ENCODE data around the gene SLC36A4.
"Not testable (repeated sequence)": the region's sequence is repeated elsewhere in the genome, so short reads cannot be mapped to it uniquely, and the experiment has no call there.

SLC36A4 gene

GRCh38 chr11:93193731-93194130 lies 4.1 kb downstream of the SLC36A4 start:
- DNase-seq (ENCODE audit: low spot score), result no peak

- no peak for DNase-seq (ENCODE audit: low spot score)
Observed at GRCh38 chr11:93192163-93192562, 5.6 kb downstream of the SLC36A4 start.

GRCh38 chr11:93189462-93189861 lies 8.3 kb downstream of the SLC36A4 start:
- DNase-seq (ENCODE audit: low spot score), result no peak

- DNase-seq (ENCODE audit: low spot score), result no peak
Observed at GRCh38 chr11:93188726-93189125, 9.1 kb downstream of the SLC36A4 start.

GRCh38 chr11:93187290-93187689 lies 10.5 kb downstream of the SLC36A4 start:
- no peak for DNase-seq (ENCODE audit: low spot score)

- DNase-seq (ENCODE audit: low spot score), result not testable (repeated sequence)
Observed at GRCh38 chr11:93177891-93178290, 19.9 kb downstream of the SLC36A4 start.

GRCh38 chr11:93169950-93170561 lies 27.7 kb downstream of the SLC36A4 start:
- DNase-seq (ENCODE audit: low spot score), result peak; percentile 26

- no peak for DNase-seq (ENCODE audit: low spot score)
Observed at GRCh38 chr11:93169143-93169542, 28.6 kb downstream of the SLC36A4 start.

GRCh38 chr11:93166862-93167261 lies 30.9 kb downstream of the SLC36A4 start:
- DNase-seq (ENCODE audit: low spot score), result no peak

GRCh38 chr11:93166194-93166593 lies 31.6 kb downstream of the SLC36A4 start:
- DNase-seq (ENCODE audit: low spot score), result no peak

- no peak for DNase-seq (ENCODE audit: low spot score)
Observed at GRCh38 chr11:93160808-93161207, 37.0 kb downstream of the SLC36A4 start.

- no peak for DNase-seq (ENCODE audit: low spot score)
Observed at GRCh38 chr11:93160156-93160555, 37.6 kb downstream of the SLC36A4 start.

- no peak for DNase-seq (ENCODE audit: low spot score)
Observed at GRCh38 chr11:93159721-93160120, 38.1 kb downstream of the SLC36A4 start.

- DNase-seq (ENCODE audit: low spot score), result no peak
Observed at GRCh38 chr11:93155738-93156137, 42.1 kb downstream of the SLC36A4 start.

- no peak for DNase-seq (ENCODE audit: low spot score)
Observed at GRCh38 chr11:93145390-93145915, 52.3 kb downstream of the SLC36A4 start.

- DNase-seq (ENCODE audit: low spot score), result no peak
Observed at GRCh38 chr11:93143800-93144199, 54.0 kb downstream of the SLC36A4 start.

GRCh38 chr11:93143186-93143585 lies 54.6 kb downstream of the SLC36A4 start:
- DNase-seq (ENCODE audit: low spot score), result no peak

- DNase-seq (ENCODE audit: low spot score), result no peak
Observed at GRCh38 chr11:93133488-93134109, 64.2 kb downstream of the SLC36A4 start.

- no peak for DNase-seq (ENCODE audit: low spot score)
Observed at GRCh38 chr11:93132836-93133235, 65.0 kb downstream of the SLC36A4 start.

- no peak for DNase-seq (ENCODE audit: low spot score)
Observed at GRCh38 chr11:93131709-93132108, 66.1 kb downstream of the SLC36A4 start.

- DNase-seq (ENCODE audit: low spot score), result no peak
Observed at GRCh38 chr11:93128574-93128973, 69.2 kb downstream of the SLC36A4 start.

GRCh38 chr11:93123351-93123898 lies 74.4 kb downstream of the SLC36A4 start:
- DNase-seq (ENCODE audit: low spot score), result no peak

- no peak for DNase-seq (ENCODE audit: low spot score)
Observed at GRCh38 chr11:93122535-93123235, 75.1 kb downstream of the SLC36A4 start.

All from Ammon's horn (tissue), 1 donor.